HCT116 (cell line): ENCODE measurements around the gene GSTO1. TPM values are rescaled to one million over a fixed set of nuclear protein-coding genes. Genes with fewer than 3 reads are reported as not detected.

Experiments
- ATAC-seq: fragments of 200-7000 bp; cut with Tn5 transposase; 2 replicates; pipeline ENCODE4 v1.9.1; 2020; ENCODE audit warnings: mild to moderate bottlenecking, moderate library complexity
- BruUV-seq: library from RNA; stranded (reverse); fragments of 400-500 nt; replicated peaks from 2 replicates; lab custom pipeline; 2021; lab: Mats Ljungman, UMichigan
- CTCF ChIA-PET: fragments of 300-600 bp; sonication (Branson Sonifier 250); formaldehyde crosslinking; loops from one replicate; lab custom pipeline; 2021; ENCODE audit warnings: antibody characterized with exemption; lab: Charles Lee
- POLR2A ChIA-PET: fragments of 300-600, 350-600 bp; sonication (Branson Sonifier 250); formaldehyde crosslinking; loops from one replicate; lab custom pipeline; 2021; ENCODE audit warnings: antibody characterized with exemption; lab: Charles Lee
- RAD21 ChIA-PET, 2 experiments: fragments of 300-600 bp; sonication (Branson Sonifier 250); formaldehyde crosslinking; loops; one replicate each; lab custom pipeline; 2023; ENCODE audit warnings: low total read pairs in 2 of 2; ENCODE audit not compliant: uncharacterized antibody in 2 of 2, unreplicated experiment in 2 of 2, low non-redundant PET in 1 of 2; lab: Charles Lee
- DNase-seq: peaks from one replicate; pipeline ENCODE4 v3.0.0-alpha.2; 2010; ENCODE audit warnings: low read depth, low spot score
- H2AFZ ChIP-seq: fragments of 200-600 bp; shearing (Covaris generic), sonication (generic); 2 replicates; pipeline ENCODE4 v1.6.1; 2017; ENCODE audit warnings: low read depth, mixed run types, mixed read lengths, antibody characterized with exemption, low read length; ENCODE audit not compliant: poor library complexity, severe bottlenecking
- H3K27ac ChIP-seq: 2 replicates; pipeline ENCODE4 v1.5.1; 2012; ENCODE audit warnings: low read depth, low read length
- H3K27me3 ChIP-seq: fragments of 200-600 bp; sonication (generic); 2 replicates; pipeline ENCODE4 v1.6.1; 2016; ENCODE audit warnings: mixed run types, low read length, mixed read lengths; ENCODE audit not compliant: insufficient read depth
- H3K36me3 ChIP-seq, 2 experiments: fragments of 200-500 bp in 1 of 2; fragments of 200-600 bp in 1 of 2; sonication (Bioruptor generic) in 1 of 2; sonication (generic) in 1 of 2; 2 replicates each; pipeline versions ENCODE4 v1.5.1 to v1.6.1; 2014 to 2016; ENCODE audit warnings: low read length in 2 of 2, inconsistent platforms in 1 of 2, mixed read lengths in 1 of 2, mixed run types in 1 of 2; ENCODE audit not compliant: insufficient read depth in 2 of 2, control insufficient read depth in 1 of 2
- H3K4me1 ChIP-seq, 2 experiments: fragments of 200-600 bp in 1 of 2; sonication (generic) in 1 of 2; 2 replicates each; pipeline versions ENCODE4 v1.5.1 to v1.6.1; 2012 to 2017; ENCODE audit warnings: low read length in 2 of 2, inconsistent platforms in 1 of 2, mild to moderate bottlenecking in 1 of 2, mixed read lengths in 1 of 2, mixed run types in 1 of 2, moderate library complexity in 1 of 2; ENCODE audit not compliant: insufficient read depth in 2 of 2, control insufficient read depth in 1 of 2
- H3K4me2 ChIP-seq: fragments of 200-600 bp; sonication (generic); 2 replicates; pipeline ENCODE4 v1.6.1; 2017; ENCODE audit warnings: mixed run types, low read length, mixed read lengths
- H3K4me3 ChIP-seq, 2 experiments: fragments of 200-600 bp in 1 of 2; sonication (generic) in 1 of 2; replicated peaks in 1 of 2; 2 replicates each; pipeline ENCODE4 v1.5.1; 2011 to 2016; ENCODE audit warnings: low read length in 2 of 2, control low read depth in 1 of 2, low read depth in 1 of 2, mild to moderate bottlenecking in 1 of 2, mixed read lengths in 1 of 2, mixed run types in 1 of 2
- H3K79me2 ChIP-seq: fragments of 200-600 bp; sonication (generic); 2 replicates; pipeline ENCODE4 v1.6.1; 2017; ENCODE audit warnings: mild to moderate bottlenecking, mixed run types, low read length, moderate library complexity, mixed read lengths; ENCODE audit not compliant: insufficient read depth
- H3K9ac ChIP-seq: fragments of 200-600 bp; sonication (generic); 2 replicates; pipeline ENCODE4 v1.6.1; 2016; ENCODE audit warnings: low read length, mixed read lengths
- H3K9me2 ChIP-seq: fragments of 200-600 bp; sonication (generic), shearing (Covaris generic); 2 replicates; pipeline ENCODE4 v1.6.1; 2017; ENCODE audit warnings: mixed run types, mild to moderate bottlenecking, moderate library complexity; ENCODE audit not compliant: insufficient read depth
- H3K9me3 ChIP-seq, 2 experiments: fragments of 200-500 bp in 1 of 2; fragments of 200-600 bp in 1 of 2; sonication (Bioruptor generic) in 1 of 2; sonication (generic) in 1 of 2; 2 replicates each; pipeline ENCODE4 v1.6.1; 2014 to 2017; ENCODE audit warnings: low read length in 2 of 2, mixed read lengths in 2 of 2, inconsistent platforms in 1 of 2, low read depth in 1 of 2, mild to moderate bottlenecking in 1 of 2, mixed run types in 1 of 2, moderate library complexity in 1 of 2; ENCODE audit not compliant: control insufficient read depth in 1 of 2, insufficient read depth in 1 of 2
- H4K20me1 ChIP-seq: fragments of 200-600 bp; sonication (generic), shearing (Covaris generic); 2 replicates; pipeline ENCODE4 v1.6.1; 2017; ENCODE audit warnings: mixed run types, mild to moderate bottlenecking, moderate library complexity; ENCODE audit not compliant: insufficient read depth
- ATF3 ChIP-seq: IDR thresholded peaks from 2 replicates; pipeline ENCODE4 v1.6.1; 2012
- CEBPB ChIP-seq: IDR thresholded peaks from 2 replicates; pipeline ENCODE4 v1.6.1; 2012; ENCODE audit warnings: low read depth
- CTCF ChIP-seq, 3 experiments: fragments of 200-600 bp in 1 of 3; sonication (generic) in 1 of 3; IDR thresholded peaks in 2 of 3; conservative IDR thresholded peaks in 1 of 3; 2 replicates each; pipeline ENCODE4 v1.5.1; 2012 to 2017; ENCODE audit warnings: low read depth in 2 of 3, low read length in 2 of 3, antibody characterized with exemption in 1 of 3, borderline replicate concordance in 1 of 3, control low read depth in 1 of 3, mild to moderate bottlenecking in 1 of 3, mixed read lengths in 1 of 3, mixed run types in 1 of 3, moderate library complexity in 1 of 3; ENCODE audit not compliant: insufficient read depth in 1 of 3
- MAX ChIP-seq: IDR thresholded peaks from 2 replicates; pipeline ENCODE4 v1.6.1; 2012
- POLR2AphosphoS5 ChIP-seq: IDR thresholded peaks from 2 replicates; pipeline ENCODE4 v1.6.1; 2011; ENCODE audit warnings: mild to moderate bottlenecking, low read depth, low read length, moderate library complexity
- RAD21 ChIP-seq: IDR thresholded peaks from 2 replicates; pipeline ENCODE4 v1.6.1; 2012; ENCODE audit warnings: low read depth, mild to moderate bottlenecking
- REST ChIP-seq: IDR thresholded peaks from 2 replicates; pipeline ENCODE4 v1.6.1; 2012; ENCODE audit warnings: low read depth
- SIN3A ChIP-seq: IDR thresholded peaks from 2 replicates; pipeline ENCODE4 v1.6.1; 2012; ENCODE audit warnings: low read depth
- YY1 ChIP-seq: IDR thresholded peaks from 2 replicates; pipeline ENCODE4 v1.6.1; 2011; ENCODE audit warnings: low read length, low read depth, moderate library complexity, mild to moderate bottlenecking; ENCODE audit not compliant: insufficient replicate concordance; ENCODE audit errors: extremely low read depth
- intact Hi-C: fragments of 100-400 bp; cut with micrococcal nuclease; formaldehyde crosslinking; loops from 2 replicates; pipeline ENCODE4 v1.10.0; 2022
- total RNA-seq: library from RNA; stranded (reverse); gene quantifications from one replicate; pipeline ENCODE4 v1.2.1, GENCODE V29; 2021; ENCODE audit not compliant: unreplicated experiment

Gene GSTO1
- total RNA-seq, 1 experiment from 2014 or later: 179 TPM

GRCh38 chr10:104276192-104276591 is 21.5 kb downstream of the GSTO1 start (continued):
- no peak for TF ChIP-seq REST
- no peak for TF ChIP-seq YY1
- no peak for TF ChIP-seq MAX
- no peak for TF ChIP-seq CTCF (IDR thresholded peaks at IDR 0.05 in 2 of 3, conservative IDR thresholded peaks at IDR 0.05 in 1 of 3; ENCODE audit: borderline replicate concordance in 1 of 3, insufficient read depth in 1 of 3, low read depth in 2 of 3, low read length in 2 of 3)
- no peak for TF ChIP-seq CEBPB
- TF ChIP-seq, all 23 proteins: peak for 0

- H3K9me2 ChIP-seq: no peaks in the 10 kb centered on the region
- no peaks in the 10 kb centered on the region for H3K9me3 ChIP-seq
- peaks cover 72% of the 10 kb centered on the region for H3K79me2 ChIP-seq
- ChIA-PET POLR2A (interaction anchor here (0.6 to 1.4 kb wide), 2 partner anchors 8 to 69 kb away, joined by 4 read pairs; partner anchors contain the start of gene GSTO2), RAD21 (interaction anchor here in 1 of 2 experiments (0.7 kb wide), 1 partner anchor 239 kb away, joined by 3 read pairs; no protein-coding TSS in a partner anchor), CTCF (interaction anchor here (1.3 to 6.7 kb wide), 2 partner anchors 8 to 15 kb away, joined by 3 to 96 read pairs; no protein-coding TSS in a partner anchor)
- H2AFZ ChIP-seq: no peak overlapping the region
- H3K4me2 ChIP-seq: no peak overlapping the region
- ATAC-seq: no peak
- H3K36me3 ChIP-seq: peaks cover 35 to 40% of the 10 kb centered on the region in 2 experiments; a peak in 3 of 4 replicates
- no peak for DNase-seq
- H3K27me3 ChIP-seq: no peaks in the 10 kb centered on the region
- TF ChIP-seq RAD21 (no peak), YY1 (no peak), SIN3A (no peak), POLR2AphosphoS5 (no peak), ATF3 (no peak)
- intact Hi-C loops: no loop called here
- no TSS peak for BruUV-seq
- H3K9ac ChIP-seq: no peak overlapping the region
- H3K4me1 ChIP-seq: peaks cover 12 to 19% of the 10 kb centered on the region in 2 experiments
- no peak overlapping the region for H3K27ac ChIP-seq
- H3K4me3 ChIP-seq: no peak overlapping the region
- no peaks in the 10 kb centered on the region for H4K20me1 ChIP-seq
Measured at GRCh38 chr10:104277785-104278184, 23.1 kb downstream of the GSTO1 start.
